ENCODE data around the gene ZBTB38. TPM values are rescaled to one million over a fixed set of nuclear protein-coding genes. Genes with fewer than 3 reads are reported as not detected.

The ZBTB38 gene
- total and polyA plus RNA-seq, 2 donors (not counting 3 experiments of a cell fraction or from before 2014, with no cell fraction given) = 31.1 to 85.2 TPM

DNA sequence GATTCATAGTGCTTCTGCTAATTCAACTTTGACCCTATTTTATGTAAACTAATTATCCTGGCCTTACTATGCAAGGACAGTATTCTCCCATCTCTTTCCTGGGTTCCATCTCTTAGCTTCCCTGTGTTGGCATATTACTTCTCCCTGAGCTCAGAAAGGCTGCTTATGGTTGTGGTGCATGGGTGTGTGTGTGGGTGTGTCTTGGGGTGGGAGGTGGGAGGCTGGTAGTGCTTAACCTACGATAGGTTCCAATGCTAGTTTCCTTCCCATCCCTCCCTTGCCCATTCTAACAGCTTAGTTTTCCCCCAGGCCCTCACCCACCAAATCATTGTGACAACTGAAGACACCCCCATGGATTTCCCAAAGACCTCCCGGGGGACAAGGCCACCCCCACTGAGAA is 22.8 kb upstream of the ZBTB38 start:
- DNase-seq (ENCODE audit: low read depth, low spot score) (no peak), FAIRE-seq (no peak)
- no peaks in the 10 kb centered on the region for H3K36me3 ChIP-seq (ENCODE audit: control insufficient read depth in 2 of 2, extremely low read depth in 1 of 2, insufficient read depth in 2 of 2, low read length in 2 of 2)
- H3K27me3 ChIP-seq (ENCODE audit: control insufficient read depth in 2 of 2, insufficient read depth in 2 of 2, low read length in 2 of 2) = no peaks in the 10 kb centered on the region
- no peak overlapping the region for H3K27ac ChIP-seq (ENCODE audit: insufficient read depth, low read depth, low read length)
- peaks cover 12% of the 10 kb centered on the region for H3K4me1 ChIP-seq (ENCODE audit: control insufficient read depth, extremely low read depth, insufficient read depth, low read length)
- dilution Hi-C loops (cut with MboI; ENCODE audit: extremely low pct_ligation_motif_present, low sequenced_read_pairs) = no loop called here
- no TSS peak for BruUV-seq (replicated peaks)
- H3K9ac ChIP-seq (replicated peaks; ENCODE audit: extremely low read depth, insufficient read depth, low read length) = no peak overlapping the region
- H3K4me2 ChIP-seq (ENCODE audit: insufficient read depth, low read length) = no peak overlapping the region
- no peaks in the 10 kb centered on the region for H3K9me3 ChIP-seq (replicated peaks; ENCODE audit: control insufficient read depth, insufficient read depth, low read length)
- H2AFZ ChIP-seq (ENCODE audit: low read depth, low read length) = no peak overlapping the region
- intact Hi-C loops (cut with micrococcal nuclease) = no loop called here
- no peaks in the 10 kb centered on the region for H4K20me1 ChIP-seq (replicated peaks; ENCODE audit: control insufficient read depth, extremely low read depth, insufficient read depth, low read length)
- TF ChIP-seq, protein P1, sequence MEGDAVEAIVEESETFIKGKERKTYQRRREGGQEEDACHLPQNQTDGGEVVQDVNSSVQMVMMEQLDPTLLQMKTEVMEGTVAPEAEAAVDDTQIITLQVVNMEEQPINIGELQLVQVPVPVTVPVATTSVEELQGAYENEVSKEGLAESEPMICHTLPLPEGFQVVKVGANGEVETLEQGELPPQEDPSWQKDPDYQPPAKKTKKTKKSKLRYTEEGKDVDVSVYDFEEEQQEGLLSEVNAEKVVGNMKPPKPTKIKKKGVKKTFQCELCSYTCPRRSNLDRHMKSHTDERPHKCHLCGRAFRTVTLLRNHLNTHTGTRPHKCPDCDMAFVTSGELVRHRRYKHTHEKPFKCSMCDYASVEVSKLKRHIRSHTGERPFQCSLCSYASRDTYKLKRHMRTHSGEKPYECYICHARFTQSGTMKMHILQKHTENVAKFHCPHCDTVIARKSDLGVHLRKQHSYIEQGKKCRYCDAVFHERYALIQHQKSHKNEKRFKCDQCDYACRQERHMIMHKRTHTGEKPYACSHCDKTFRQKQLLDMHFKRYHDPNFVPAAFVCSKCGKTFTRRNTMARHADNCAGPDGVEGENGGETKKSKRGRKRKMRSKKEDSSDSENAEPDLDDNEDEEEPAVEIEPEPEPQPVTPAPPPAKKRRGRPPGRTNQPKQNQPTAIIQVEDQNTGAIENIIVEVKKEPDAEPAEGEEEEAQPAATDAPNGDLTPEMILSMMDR (IDR thresholded peaks at IDR 0.05; ENCODE audit: extremely low read depth in 1 of 2, insufficient read depth in 1 of 2, low read depth in 1 of 2, low read length in 2 of 2) = no peak
- TF ChIP-seq FOS (IDR thresholded peaks at IDR 0.05; ENCODE audit: borderline replicate concordance, insufficient read depth, low read length) (no peak), GATA2 (IDR thresholded peaks at IDR 0.05; ENCODE audit: insufficient read depth, insufficient read length, low read depth, low read length) (no peak), POLR2AphosphoS5 (IDR thresholded peaks at IDR 0.05; ENCODE audit: insufficient read depth, low read depth, low read length) (no peak), POLR2A (IDR thresholded peaks at IDR 0.05; ENCODE audit: low read depth, low read length) (no peak), EZH2 (IDR thresholded peaks at IDR 0.05; ENCODE audit: borderline replicate concordance, low read depth, low read length, severe bottlenecking) (no peak), JUN (IDR thresholded peaks at IDR 0.05; ENCODE audit: borderline replicate concordance, insufficient read depth, insufficient read length, low read depth) (no peak), MYC (IDR thresholded peaks at IDR 0.05; ENCODE audit: low read depth, low read length) (no peak)
- TF ChIP-seq, protein P2, sequence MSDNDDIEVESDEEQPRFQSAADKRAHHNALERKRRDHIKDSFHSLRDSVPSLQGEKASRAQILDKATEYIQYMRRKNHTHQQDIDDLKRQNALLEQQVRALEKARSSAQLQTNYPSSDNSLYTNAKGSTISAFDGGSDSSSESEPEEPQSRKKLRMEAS (IDR thresholded peaks at IDR 0.05; ENCODE audit: insufficient read depth, insufficient read length) = no peak
- H3K9me1 ChIP-seq (replicated peaks; ENCODE audit: control insufficient read depth, extremely low read depth, insufficient read depth, low read length) = no peaks in the 10 kb centered on the region
- CTCF ChIA-PET = interaction anchor here (1.6 to 2.5 kb wide), 4 partner anchors 14 to 109 kb away, joined by 4 to 25 read pairs (median 10); no protein-coding TSS in a partner anchor
- H3K4me3 ChIP-seq (replicated peaks in 1 of 3; ENCODE audit: insufficient read depth in 1 of 3, low read depth in 1 of 3, low read length in 3 of 3) = no peak overlapping the region
- no peaks in the 10 kb centered on the region for H3K79me2 ChIP-seq (ENCODE audit: control insufficient read depth, insufficient read depth, low read length)
- POLR2A ChIA-PET = no interaction called here

All from endothelial cell of umbilical vein (primary cell).